ENCODE data around the gene TSPYL2. TPM values are rescaled to one million over a fixed set of nuclear protein-coding genes. Genes with fewer than 3 reads are reported as not detected.

Gene TSPYL2
- polyA plus RNA-seq, 2 of the 4 experiments (the other 2 are of a cell fraction), result 24.9 to 27.2 TPM

GRCh38 chrX:53093748-53094581 is 11.8 kb downstream of the TSPYL2 start, which contains the start of gene KANTR:
TSS of gene KANTR (plus strand) at chrX:53094142. CDS start at chrX:53124273, 30,131 bp downstream.
- ChIA-PET CTCF (interaction anchor here (0.8 kb wide), 1 partner anchor 16 kb away, joined by 3 read pairs; no protein-coding TSS in a partner anchor), POLR2A (interaction anchor here (1.0 to 1.7 kb wide), 2 partner anchors 12 to 132 kb away, joined by 3 to 11 read pairs; partner anchors contain the start of gene TSPYL2)
- peak; percentile 91 to 95 for ATAC-seq
- no peaks in the 10 kb centered on the region for H3K9me3 ChIP-seq
- peak within 1 kb of the TSS; percentile 81 to 89 for H3K27ac ChIP-seq
- FAIRE-seq, result peak; percentile 99
- H3K4me1 ChIP-seq, result peaks cover 6% of the 10 kb centered on the region; the same call in 2 of the 3 replicates
- H3K4me3 ChIP-seq, result peak within 1 kb of the TSS; percentile 81
- peak within 1 kb of the TSS; percentile 99 for H3K4me2 ChIP-seq
- TF ChIP-seq NPAS2 (CRISPR knock-in tag; IDR thresholded peaks at IDR 0.05; ENCODE audit: borderline replicate concordance), result no peak
- peak; percentile 28 for TF ChIP-seq POLR2A (IDR thresholded peaks at IDR 0.05; ENCODE audit: low read length)
- TF ChIP-seq, protein P1, sequence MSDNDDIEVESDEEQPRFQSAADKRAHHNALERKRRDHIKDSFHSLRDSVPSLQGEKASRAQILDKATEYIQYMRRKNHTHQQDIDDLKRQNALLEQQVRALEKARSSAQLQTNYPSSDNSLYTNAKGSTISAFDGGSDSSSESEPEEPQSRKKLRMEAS (IDR thresholded peaks at IDR 0.05), result peak; percentile 82
- no peak for TF ChIP-seq EHMT2 (IDR thresholded peaks at IDR 0.05; ENCODE audit: low read depth)
- peak; percentile 35; the same call in 1 of the 2 replicates for TF ChIP-seq PHF8 (IDR thresholded peaks at IDR 0.05; ENCODE audit: borderline replicate concordance, low read depth)
- no peak for TF ChIP-seq FOSL2 (IDR thresholded peaks at IDR 0.05)
- no peak; the same call in 1 of the 2 replicates for TF ChIP-seq FOSL2 (CRISPR knock-in tag; IDR thresholded peaks at IDR 0.05)
- TF ChIP-seq HEYL (CRISPR knock-in tag; IDR thresholded peaks at IDR 0.05), result no peak
- TF ChIP-seq, protein P2, sequence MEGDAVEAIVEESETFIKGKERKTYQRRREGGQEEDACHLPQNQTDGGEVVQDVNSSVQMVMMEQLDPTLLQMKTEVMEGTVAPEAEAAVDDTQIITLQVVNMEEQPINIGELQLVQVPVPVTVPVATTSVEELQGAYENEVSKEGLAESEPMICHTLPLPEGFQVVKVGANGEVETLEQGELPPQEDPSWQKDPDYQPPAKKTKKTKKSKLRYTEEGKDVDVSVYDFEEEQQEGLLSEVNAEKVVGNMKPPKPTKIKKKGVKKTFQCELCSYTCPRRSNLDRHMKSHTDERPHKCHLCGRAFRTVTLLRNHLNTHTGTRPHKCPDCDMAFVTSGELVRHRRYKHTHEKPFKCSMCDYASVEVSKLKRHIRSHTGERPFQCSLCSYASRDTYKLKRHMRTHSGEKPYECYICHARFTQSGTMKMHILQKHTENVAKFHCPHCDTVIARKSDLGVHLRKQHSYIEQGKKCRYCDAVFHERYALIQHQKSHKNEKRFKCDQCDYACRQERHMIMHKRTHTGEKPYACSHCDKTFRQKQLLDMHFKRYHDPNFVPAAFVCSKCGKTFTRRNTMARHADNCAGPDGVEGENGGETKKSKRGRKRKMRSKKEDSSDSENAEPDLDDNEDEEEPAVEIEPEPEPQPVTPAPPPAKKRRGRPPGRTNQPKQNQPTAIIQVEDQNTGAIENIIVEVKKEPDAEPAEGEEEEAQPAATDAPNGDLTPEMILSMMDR (IDR thresholded peaks at IDR 0.05), result no peak
- TF ChIP-seq PBX3 (IDR thresholded peaks at IDR 0.05), result 0 out of 2 replicates have a peak, but pooled peaks have one; percentile 65
- TF ChIP-seq, protein P3, sequence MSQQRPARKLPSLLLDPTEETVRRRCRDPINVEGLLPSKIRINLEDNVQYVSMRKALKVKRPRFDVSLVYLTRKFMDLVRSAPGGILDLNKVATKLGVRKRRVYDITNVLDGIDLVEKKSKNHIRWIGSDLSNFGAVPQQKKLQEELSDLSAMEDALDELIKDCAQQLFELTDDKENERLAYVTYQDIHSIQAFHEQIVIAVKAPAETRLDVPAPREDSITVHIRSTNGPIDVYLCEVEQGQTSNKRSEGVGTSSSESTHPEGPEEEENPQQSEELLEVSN (IDR thresholded peaks at IDR 0.05; ENCODE audit: borderline replicate concordance, low read depth), result peak; percentile 96
- TF ChIP-seq USF2 (IDR thresholded peaks at IDR 0.05), result peak; percentile 76
- TF ChIP-seq, protein P4, sequence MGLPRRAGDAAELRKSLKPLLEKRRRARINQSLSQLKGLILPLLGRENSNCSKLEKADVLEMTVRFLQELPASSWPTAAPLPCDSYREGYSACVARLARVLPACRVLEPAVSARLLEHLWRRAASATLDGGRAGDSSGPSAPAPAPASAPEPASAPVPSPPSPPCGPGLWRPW (IDR thresholded peaks at IDR 0.05), result no peak
- peak; percentile 71; the same call in 1 of the 2 replicates for TF ChIP-seq RFX5 (IDR thresholded peaks at IDR 0.05)
- 1% methylated on average over 33 of the region's 67 CpGs for WGBS (ENCODE audit: missing lambda C conversion rate)
- DNase-seq (ENCODE audit: low read depth in 1 of 2, low spot score in 1 of 2), result peak; percentile 95 to 96

GRCh38 chrX:53094582-53094905 is 12.4 kb downstream of the TSPYL2 start:
- peak overlapping the region; percentile 99 for H3K4me2 ChIP-seq
- TF ChIP-seq HDAC2 (IDR thresholded peaks at IDR 0.05) (peak; percentile 41; the same call in 1 of the 2 replicates), KDM5A (IDR thresholded peaks at IDR 0.05) (no peak)
- H3K4me1 ChIP-seq, result peaks cover 6% of the 10 kb centered on the region; the same call in 2 of the 3 replicates
- ChIA-PET CTCF (interaction anchor here (0.8 kb wide), 1 partner anchor 15 kb away, joined by 3 read pairs; no protein-coding TSS in a partner anchor), POLR2A (interaction anchor here (1.0 to 1.7 kb wide), 2 partner anchors 13 to 131 kb away, joined by 3 to 11 read pairs; partner anchors contain the start of gene TSPYL2)
- H3K4me3 ChIP-seq, result peak overlapping the region; percentile 81
- peak overlapping the region; percentile 81 to 89 for H3K27ac ChIP-seq
- DNase-seq (ENCODE audit: low read depth in 1 of 2, low spot score in 1 of 2) (no peak), ATAC-seq (no peak), FAIRE-seq (no peak)
- H3K9me3 ChIP-seq, result no peaks in the 10 kb centered on the region
- WGBS (ENCODE audit: missing lambda C conversion rate), result 0% methylated on average over 5 of the region's 5 CpGs
